K562 (cell line): ENCODE results near the gene PNMA6F. TPM values are rescaled to one million over a fixed set of nuclear protein-coding genes. Genes with fewer than 3 reads are reported as not detected.

Source experiments
- NFXL1 ChIP-seq: fragments of 450-650 bp; formaldehyde crosslinking; IDR thresholded peaks from 2 replicates; pipeline ENCODE4 v1.4.0; 2021; ENCODE audit warnings: mild to moderate bottlenecking
- ZC3H11A ChIP-seq: IDR thresholded peaks from 2 replicates; pipeline ENCODE4 v1.6.1; 2012; ENCODE audit warnings: low read depth, low read length, improper control_type of control experiment
- ZNF778 ChIP-seq: fragments of 450-650 bp; formaldehyde crosslinking; IDR thresholded peaks from 2 replicates; pipeline ENCODE4 v1.4.0; 2020; ENCODE audit warnings: mild to moderate bottlenecking, moderate library complexity
- polyA plus RNA-seq, 8 experiments: library from polyadenylated mRNA; depleted of rRNA in 4 of 8; stranded (reverse) in 5 of 8; unstranded in 3 of 8; fragments of >200 nt; fragmentation: Nextera tagmentation in 2 of 8; fragmentation: Illumina TruSeq in 1 of 8; extraction: Ambion mirVana in 2 of 8; extraction: Trizol in 1 of 8; gene quantifications; 2 replicates each; pipeline versions ENCODE4 v1.2.1 to v1.2.3, GENCODE V29; 2011 to 2014; ENCODE audit warnings: inconsistent platforms in 1 of 8, missing spikeins in 1 of 8
- total RNA-seq, 7 experiments: library from RNA; depleted of rRNA in 6 of 7; stranded (reverse); fragments of >200 nt in 6 of 7; fragmentation: Illumina TruSeq in 2 of 7; extraction: Trizol in 2 of 7; gene quantifications; 2 replicates each; pipeline versions ENCODE4 v1.2.1 to v1.2.3, GENCODE V29; 2011 to 2021; ENCODE audit warnings: low replicate concordance in 1 of 7
- TF ChIP-seq, protein P1 (sequence below): fragments of 200-600 bp; sonication (generic); IDR thresholded peaks from one replicate; pipeline ENCODE4 v1.6.1; 2012; ENCODE audit warnings: mild to moderate bottlenecking, low read depth, low read length, inconsistent platforms
- TF ChIP-seq, protein P2 (sequence below): sonication (generic); formaldehyde crosslinking; IDR thresholded peaks from 2 replicates; pipeline ENCODE4 v1.8.1; 2023; ENCODE audit warnings: mild to moderate bottlenecking, missing genetic modification reagents, moderate library complexity
- TF ChIP-seq, protein P3 (sequence below): fragments of 450-650 bp; IDR thresholded peaks from 2 replicates; pipeline ENCODE4 v1.6.1; 2016; ENCODE audit warnings: mild to moderate bottlenecking

Gene PNMA6F
- total and polyA plus RNA-seq, 9 of the 15 experiments (the other 6 are each of a cell fraction or from before 2014, with no cell fraction given): not detected

DNA sequence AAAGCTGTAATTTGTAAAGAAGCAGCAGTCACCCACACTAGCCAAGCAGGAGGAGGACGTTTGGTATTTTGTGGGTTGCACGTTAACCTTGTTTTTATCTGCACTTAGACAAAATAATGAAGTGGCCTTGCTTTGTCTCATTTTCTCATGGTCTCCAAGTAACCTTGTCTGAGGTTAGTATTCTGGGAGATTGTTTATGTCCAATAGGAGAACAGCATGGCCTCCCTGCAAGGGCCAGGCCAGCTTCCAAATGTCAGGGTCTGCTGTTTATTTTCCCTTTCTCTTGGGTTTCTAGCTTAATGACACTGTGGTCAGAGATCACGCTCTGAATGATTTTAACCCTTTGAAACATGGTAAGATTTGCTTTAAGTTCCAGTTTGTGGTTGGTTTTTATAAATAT lies 49.7 kb upstream of the PNMA6F start (continued):
- TF ChIP-seq, protein P1, sequence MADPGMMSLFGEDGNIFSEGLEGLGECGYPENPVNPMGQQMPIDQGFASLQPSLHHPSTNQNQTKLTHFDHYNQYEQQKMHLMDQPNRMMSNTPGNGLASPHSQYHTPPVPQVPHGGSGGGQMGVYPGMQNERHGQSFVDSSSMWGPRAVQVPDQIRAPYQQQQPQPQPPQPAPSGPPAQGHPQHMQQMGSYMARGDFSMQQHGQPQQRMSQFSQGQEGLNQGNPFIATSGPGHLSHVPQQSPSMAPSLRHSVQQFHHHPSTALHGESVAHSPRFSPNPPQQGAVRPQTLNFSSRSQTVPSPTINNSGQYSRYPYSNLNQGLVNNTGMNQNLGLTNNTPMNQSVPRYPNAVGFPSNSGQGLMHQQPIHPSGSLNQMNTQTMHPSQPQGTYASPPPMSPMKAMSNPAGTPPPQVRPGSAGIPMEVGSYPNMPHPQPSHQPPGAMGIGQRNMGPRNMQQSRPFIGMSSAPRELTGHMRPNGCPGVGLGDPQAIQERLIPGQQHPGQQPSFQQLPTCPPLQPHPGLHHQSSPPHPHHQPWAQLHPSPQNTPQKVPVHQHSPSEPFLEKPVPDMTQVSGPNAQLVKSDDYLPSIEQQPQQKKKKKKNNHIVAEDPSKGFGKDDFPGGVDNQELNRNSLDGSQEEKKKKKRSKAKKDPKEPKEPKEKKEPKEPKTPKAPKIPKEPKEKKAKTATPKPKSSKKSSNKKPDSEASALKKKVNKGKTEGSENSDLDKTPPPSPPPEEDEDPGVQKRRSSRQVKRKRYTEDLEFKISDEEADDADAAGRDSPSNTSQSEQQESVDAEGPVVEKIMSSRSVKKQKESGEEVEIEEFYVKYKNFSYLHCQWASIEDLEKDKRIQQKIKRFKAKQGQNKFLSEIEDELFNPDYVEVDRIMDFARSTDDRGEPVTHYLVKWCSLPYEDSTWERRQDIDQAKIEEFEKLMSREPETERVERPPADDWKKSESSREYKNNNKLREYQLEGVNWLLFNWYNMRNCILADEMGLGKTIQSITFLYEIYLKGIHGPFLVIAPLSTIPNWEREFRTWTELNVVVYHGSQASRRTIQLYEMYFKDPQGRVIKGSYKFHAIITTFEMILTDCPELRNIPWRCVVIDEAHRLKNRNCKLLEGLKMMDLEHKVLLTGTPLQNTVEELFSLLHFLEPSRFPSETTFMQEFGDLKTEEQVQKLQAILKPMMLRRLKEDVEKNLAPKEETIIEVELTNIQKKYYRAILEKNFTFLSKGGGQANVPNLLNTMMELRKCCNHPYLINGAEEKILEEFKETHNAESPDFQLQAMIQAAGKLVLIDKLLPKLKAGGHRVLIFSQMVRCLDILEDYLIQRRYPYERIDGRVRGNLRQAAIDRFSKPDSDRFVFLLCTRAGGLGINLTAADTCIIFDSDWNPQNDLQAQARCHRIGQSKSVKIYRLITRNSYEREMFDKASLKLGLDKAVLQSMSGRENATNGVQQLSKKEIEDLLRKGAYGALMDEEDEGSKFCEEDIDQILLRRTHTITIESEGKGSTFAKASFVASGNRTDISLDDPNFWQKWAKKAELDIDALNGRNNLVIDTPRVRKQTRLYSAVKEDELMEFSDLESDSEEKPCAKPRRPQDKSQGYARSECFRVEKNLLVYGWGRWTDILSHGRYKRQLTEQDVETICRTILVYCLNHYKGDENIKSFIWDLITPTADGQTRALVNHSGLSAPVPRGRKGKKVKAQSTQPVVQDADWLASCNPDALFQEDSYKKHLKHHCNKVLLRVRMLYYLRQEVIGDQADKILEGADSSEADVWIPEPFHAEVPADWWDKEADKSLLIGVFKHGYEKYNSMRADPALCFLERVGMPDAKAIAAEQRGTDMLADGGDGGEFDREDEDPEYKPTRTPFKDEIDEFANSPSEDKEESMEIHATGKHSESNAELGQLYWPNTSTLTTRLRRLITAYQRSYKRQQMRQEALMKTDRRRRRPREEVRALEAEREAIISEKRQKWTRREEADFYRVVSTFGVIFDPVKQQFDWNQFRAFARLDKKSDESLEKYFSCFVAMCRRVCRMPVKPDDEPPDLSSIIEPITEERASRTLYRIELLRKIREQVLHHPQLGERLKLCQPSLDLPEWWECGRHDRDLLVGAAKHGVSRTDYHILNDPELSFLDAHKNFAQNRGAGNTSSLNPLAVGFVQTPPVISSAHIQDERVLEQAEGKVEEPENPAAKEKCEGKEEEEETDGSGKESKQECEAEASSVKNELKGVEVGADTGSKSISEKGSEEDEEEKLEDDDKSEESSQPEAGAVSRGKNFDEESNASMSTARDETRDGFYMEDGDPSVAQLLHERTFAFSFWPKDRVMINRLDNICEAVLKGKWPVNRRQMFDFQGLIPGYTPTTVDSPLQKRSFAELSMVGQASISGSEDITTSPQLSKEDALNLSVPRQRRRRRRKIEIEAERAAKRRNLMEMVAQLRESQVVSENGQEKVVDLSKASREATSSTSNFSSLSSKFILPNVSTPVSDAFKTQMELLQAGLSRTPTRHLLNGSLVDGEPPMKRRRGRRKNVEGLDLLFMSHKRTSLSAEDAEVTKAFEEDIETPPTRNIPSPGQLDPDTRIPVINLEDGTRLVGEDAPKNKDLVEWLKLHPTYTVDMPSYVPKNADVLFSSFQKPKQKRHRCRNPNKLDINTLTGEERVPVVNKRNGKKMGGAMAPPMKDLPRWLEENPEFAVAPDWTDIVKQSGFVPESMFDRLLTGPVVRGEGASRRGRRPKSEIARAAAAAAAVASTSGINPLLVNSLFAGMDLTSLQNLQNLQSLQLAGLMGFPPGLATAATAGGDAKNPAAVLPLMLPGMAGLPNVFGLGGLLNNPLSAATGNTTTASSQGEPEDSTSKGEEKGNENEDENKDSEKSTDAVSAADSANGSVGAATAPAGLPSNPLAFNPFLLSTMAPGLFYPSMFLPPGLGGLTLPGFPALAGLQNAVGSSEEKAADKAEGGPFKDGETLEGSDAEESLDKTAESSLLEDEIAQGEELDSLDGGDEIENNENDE: no peak
- TF ChIP-seq, protein P2, sequence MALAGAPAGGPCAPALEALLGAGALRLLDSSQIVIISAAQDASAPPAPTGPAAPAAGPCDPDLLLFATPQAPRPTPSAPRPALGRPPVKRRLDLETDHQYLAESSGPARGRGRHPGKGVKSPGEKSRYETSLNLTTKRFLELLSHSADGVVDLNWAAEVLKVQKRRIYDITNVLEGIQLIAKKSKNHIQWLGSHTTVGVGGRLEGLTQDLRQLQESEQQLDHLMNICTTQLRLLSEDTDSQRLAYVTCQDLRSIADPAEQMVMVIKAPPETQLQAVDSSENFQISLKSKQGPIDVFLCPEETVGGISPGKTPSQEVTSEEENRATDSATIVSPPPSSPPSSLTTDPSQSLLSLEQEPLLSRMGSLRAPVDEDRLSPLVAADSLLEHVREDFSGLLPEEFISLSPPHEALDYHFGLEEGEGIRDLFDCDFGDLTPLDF (CRISPR knock-in tag): no peak
- TF ChIP-seq ZC3H11A (no peak), NFXL1 (no peak), ZNF778 (CRISPR knock-in tag) (no peak)
- TF ChIP-seq, protein P3, sequence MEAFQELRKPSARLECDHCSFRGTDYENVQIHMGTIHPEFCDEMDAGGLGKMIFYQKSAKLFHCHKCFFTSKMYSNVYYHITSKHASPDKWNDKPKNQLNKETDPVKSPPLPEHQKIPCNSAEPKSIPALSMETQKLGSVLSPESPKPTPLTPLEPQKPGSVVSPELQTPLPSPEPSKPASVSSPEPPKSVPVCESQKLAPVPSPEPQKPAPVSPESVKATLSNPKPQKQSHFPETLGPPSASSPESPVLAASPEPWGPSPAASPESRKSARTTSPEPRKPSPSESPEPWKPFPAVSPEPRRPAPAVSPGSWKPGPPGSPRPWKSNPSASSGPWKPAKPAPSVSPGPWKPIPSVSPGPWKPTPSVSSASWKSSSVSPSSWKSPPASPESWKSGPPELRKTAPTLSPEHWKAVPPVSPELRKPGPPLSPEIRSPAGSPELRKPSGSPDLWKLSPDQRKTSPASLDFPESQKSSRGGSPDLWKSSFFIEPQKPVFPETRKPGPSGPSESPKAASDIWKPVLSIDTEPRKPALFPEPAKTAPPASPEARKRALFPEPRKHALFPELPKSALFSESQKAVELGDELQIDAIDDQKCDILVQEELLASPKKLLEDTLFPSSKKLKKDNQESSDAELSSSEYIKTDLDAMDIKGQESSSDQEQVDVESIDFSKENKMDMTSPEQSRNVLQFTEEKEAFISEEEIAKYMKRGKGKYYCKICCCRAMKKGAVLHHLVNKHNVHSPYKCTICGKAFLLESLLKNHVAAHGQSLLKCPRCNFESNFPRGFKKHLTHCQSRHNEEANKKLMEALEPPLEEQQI: no peak
